Cerebellar nuclear complex (tissue), 1 donor: ENCODE data around the gene LRIT2.

Experiments
- DNase-seq, 2 experiments: peaks; one replicate each; lab custom pipeline; 2025; lab: John Stamatoyannopoulos, UW

Gene LRIT2, protein sequence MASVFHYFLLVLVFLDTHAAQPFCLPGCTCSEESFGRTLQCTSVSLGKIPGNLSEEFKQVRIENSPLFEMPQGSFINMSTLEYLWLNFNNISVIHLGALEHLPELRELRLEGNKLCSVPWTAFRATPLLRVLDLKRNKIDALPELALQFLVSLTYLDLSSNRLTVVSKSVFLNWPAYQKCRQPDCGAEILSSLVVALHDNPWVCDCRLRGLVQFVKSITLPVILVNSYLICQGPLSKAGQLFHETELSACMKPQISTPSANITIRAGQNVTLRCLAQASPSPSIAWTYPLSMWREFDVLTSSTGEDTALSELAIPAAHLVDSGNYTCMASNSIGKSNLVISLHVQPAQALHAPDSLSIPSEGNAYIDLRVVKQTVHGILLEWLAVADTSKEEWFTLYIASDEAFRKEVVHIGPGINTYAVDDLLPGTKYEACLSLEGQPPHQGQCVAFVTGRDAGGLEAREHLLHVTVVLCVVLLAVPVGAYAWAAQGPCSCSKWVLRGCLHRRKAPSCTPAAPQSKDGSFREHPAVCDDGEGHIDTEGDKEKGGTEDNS

DNA sequence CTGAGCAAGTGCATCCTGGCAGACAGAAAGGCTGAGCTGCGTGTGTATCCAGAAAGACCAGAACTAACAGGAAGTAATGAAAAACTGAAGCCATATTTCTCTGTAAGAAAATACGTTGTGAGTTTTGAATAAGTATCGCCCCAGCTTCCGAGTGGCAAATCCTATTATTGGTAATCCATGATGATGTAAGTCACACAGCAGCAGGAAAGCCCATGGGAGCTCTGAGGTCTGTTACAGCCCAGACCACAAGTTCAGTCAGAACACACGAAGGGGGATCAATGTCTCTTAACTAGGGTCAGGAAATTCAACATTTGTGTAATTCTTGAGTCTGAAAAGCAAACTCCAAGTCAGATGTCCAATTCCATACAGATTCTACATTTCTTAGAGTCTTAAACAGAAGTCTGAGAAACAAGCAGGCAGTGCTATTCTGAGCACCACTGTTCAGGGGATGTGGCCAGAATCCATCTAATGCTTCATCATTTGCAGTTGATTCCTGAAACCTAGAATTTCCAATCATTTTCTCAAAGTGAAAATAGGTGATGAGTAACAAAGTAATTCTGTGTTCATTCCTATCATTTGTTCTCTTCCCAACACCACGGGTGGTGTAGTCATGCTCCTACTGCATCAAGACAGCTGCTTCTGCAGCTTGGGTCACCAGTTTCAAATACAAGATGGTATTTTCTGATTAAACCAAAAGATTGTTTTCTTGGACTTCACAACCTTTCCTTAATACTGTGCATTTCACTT is at the start of gene LRIT2:
Gene LRIT2 (minus strand): TSS at position 118 of the 747 bp plus-strand sequence. CDS start 24 bp downstream, at position 94.
- DNase-seq: no peak

DNA sequence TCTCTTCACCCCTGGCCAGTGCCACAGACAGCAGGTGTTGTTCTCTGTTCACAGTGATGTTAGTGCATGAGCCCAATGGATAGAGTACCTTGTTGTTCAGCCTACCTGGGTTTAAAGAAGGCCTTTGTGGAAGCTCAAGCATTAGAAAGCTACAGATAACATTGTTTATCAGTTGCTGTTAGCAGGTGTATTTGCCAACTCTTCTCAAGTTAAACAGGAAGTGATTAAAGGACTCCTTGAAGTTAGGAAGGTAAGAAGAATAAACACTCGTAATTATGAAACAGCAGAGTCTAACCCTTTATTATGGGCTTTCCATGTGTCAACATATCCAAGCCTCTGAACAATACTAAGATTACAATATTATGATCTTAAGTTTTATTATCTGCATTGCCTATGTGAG is 45.4 kb upstream of the LRIT2 start:
- no peak for DNase-seq

DNA sequence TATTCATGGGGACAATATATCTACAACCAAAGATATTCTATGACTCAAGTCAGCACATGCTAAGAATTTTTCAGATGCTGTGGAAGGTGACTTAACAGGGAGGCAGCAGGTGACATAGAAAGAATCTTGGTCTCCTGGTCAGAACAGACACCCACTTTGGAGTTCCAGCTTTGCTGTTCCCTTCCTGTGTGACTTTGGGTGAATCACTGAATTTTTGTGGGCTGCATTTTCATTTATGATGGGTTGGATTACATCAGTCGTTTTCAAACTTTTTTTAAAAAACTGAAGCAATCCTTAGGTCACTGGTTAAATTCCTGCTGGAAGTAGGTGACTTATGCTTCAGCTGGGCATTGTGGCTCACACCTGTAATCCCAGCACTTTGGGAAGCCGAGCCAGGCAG is 44.4 kb upstream of the LRIT2 start:
- DNase-seq: no peak

DNA sequence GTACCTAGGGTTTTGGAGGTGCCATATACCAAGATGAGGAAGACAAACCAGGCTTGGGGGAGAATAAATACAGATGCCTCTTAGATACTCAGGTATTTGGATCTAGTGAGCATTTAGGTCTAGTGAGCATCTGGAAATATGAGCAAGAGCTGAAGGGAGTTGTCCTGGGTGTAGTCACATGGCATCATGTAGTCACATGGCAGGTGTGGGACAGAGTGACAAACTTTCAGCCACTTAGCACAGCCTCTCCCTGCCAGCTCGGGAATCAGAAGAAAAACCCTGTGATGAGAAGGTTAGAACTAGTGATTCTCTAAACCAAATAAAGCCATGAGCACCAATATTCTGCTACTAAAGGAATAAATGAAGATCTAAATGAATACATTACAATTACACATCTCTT is 43.8 kb upstream of the LRIT2 start:
- no peak for DNase-seq

DNA sequence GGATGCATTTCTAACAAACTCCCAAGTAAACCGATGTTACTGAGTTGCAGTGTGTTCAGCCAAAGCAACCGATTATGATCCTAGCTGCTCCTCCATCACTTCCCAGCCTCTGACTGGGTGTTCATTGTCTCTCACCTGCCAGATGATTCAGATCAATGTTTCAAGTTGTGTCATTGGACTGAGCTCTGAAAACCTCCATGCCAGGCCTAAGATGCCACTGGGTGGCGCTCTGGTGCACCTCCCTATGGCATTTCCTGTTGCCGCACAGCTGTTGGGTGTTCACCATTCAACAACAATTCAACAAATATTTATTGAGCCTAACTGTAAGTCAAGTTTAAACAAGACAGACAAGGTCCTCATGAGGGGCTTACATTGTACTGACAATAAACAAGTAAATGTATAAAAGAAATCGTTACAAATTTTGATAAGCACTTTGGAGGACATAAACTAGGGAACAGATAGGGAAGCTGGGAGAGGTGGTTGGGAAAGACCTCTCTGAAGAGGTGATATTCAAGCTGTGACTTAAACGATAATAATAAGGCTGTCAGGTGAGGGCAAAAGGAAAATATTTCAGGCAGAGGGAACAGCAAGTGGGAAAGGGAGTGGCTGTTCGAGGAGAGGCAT is 42.3 kb upstream of the LRIT2 start:
- no peak for DNase-seq

DNA sequence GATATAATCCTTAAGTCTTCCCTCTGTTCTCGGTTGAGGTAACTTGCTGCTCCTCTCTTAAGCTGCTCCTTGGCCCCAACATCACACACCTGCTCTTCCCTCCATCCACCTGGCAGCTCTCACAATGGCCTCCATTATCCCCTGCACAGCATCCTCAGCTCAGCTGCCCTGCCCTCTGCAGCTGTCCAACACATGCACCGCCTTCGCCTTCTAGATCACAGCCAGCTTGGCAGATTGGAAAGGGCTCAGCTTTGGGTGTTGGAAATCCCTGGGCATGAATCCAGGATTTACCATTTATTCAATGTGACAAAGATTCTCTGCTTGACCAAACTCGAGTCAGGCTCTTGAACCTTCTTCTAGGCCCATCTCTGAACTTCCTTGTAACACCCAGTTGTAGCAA is 40.1 kb upstream of the LRIT2 start:
- DNase-seq: no peak

DNA sequence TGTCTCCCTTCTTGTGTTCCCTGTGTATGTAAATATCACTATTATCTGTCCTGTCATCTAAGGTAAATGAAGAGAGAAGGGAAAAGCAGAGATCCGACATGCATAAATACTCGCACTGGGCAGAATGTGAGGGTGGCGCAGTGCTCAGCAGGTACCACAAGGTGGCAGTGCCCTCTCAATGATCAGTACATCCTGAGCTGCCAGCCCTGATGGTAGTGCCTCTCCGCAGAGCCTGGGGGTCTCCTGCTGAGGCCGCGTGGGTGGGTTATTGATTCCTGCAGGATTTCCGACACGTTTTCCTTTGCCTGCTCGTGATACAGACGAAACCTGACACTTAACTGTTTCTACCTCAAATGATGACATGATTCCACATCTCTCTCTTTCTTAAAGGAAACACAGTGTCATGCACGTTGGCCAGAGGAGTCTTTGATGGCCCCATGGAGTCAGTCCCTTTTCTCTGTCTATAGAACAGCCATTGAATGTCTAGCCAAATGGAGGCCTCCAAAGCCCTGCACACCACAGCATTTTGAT is 39.3 kb upstream of the LRIT2 start:
- peak in 1 of 2 experiments; percentile 23 for DNase-seq

DNA sequence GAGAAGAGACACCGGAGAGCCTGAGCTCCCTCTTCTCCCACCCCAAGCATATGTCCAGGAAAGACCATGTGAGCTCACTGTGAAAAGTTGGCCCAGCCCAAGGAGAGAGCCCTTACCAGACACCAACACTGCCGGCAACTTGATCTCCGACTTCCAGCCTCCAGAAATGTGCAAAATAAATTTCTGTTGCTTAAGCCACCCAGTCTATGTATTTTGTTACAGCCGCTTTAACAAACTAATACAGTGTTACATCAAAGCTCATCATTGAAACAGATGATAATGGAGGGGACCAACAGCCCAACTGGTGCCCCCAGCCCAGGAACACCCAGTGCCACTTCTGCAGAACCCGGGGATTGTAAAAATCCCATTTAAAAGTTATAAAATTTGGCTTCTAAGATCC is 38.4 kb upstream of the LRIT2 start:
- DNase-seq: no peak

DNA sequence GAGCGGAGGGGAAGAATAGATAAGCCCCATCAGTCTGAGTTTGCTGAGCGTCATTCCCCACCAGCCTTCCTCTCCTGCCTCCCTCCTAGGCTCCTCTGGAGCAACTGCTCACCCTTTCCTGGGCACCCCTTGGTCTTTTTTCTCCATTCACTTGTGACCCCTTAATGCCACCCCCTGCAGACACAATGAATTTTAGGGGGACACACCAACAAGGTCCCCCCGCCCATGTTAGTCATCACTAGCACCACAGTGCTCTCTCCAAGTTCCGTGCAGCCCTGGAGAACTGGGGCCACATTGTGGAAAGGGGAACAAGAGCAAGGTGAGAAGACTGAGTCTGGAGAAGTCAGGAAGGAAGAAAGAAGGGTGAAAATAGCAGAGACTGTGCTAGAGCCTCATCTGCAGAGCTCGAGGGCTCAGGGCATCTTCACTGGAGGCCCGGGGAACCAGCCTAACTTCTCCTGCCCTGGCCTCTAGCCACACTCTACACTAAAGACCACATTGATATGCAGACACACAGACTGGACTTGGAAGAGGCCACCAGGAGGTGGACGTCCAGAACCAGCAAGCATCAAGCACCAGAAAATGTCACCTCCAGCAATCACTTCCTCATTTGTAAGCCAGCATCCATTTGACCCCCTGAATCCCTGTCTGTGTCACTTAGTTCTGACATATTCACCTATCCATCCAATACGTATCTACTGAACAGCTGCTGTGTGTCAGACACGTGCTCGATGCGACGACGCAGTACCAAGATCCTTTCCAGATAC is 37.0 kb upstream of the LRIT2 start:
- DNase-seq: no peak

DNA sequence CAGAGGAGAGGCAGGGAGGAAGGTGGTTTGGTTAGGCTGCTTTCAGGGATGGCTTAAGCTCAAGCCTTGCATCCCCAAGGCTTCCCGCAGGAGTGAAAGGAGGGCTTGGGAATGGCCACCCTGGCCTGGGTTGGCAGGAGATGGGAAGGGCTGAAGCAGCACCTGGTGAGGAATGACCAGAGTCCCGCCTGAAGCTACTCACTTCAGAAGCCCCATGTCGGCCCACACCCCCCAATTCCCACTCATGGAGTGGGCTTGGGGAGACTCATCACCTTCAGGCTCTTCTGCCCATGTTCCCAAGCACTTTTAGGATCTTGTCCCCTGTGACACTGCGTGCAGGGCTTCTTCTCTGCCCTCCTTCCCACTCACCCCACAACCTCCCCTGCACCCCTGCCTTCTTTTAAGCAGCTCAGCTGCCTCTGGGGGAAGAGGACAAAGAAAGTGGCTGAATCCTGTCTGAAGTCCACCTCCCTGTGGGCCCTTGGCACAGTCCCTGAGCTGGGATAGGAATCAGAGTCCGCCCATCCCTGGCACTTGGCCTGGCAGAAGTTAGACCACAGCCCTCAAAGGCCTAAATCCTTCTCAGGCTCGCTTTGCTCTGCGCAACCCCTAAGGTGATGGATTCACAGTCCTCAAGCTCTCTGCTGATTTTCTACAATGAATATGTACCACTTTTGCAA is 36.0 kb upstream of the LRIT2 start:
- no peak for DNase-seq

DNA sequence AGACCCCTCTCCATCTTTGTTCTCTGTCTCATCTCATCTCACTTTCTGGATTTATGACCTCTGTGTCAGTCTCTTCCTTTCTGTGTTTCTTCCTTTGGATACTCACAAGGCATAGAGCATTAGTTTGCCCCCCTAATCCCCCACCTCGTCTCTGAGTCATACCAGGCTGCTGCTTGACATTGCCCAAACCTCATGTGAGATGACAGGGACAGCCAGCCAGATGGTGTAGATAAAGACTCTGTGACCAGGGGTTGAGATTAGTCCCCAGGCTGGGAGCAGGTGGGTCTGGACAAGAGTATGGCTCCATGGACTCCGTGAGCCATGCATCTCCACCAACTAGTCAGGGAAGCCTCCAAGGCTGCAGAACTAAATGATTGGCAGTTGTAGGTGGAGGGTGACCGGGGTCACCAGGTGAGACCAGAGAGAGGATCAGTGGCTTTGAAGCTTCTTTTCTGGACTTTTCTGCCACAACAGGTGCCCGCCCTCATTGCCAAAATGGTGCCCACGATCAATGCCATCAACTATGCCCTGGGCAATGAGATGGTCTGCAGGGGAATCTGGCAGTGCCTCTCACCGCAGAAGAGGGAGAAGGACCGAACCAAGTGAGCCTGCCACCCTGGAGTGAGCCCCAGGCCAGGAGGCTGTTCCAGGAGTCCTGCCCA is 32.8 kb upstream of the LRIT2 start:
- no peak for DNase-seq

DNA sequence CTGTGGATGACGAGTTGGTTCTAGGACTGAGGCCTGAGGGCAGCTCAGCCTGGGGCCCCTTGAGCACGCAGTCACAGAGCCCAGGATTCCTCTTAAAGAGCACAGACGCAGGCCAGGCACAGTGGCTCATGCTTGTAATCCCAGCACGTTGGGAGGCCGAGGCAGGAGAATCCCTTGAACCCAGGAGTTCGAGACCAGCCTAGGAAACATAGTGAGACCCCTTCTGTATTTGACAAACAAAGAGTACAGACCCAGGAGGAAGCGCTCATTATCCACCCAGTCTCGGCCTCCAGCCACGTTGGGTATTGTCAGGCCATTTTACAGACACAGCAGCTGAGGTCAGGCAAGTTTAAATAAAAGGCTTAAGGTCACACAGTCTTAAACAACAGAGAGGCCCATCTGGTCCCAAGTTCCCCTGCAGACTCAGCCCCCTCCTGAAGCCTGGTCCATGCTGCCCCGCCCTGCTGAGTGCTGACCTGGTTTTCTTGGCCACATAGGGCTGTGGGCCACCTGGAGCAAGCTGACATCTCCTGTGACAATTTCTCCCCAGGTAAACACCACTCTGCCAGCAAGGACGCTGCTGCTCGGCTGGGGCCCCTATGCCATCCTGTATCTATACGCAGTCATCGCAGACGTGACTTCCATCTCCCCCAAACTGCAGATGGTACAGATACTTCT is 32.1 kb upstream of the LRIT2 start:
- no peak for DNase-seq

DNA sequence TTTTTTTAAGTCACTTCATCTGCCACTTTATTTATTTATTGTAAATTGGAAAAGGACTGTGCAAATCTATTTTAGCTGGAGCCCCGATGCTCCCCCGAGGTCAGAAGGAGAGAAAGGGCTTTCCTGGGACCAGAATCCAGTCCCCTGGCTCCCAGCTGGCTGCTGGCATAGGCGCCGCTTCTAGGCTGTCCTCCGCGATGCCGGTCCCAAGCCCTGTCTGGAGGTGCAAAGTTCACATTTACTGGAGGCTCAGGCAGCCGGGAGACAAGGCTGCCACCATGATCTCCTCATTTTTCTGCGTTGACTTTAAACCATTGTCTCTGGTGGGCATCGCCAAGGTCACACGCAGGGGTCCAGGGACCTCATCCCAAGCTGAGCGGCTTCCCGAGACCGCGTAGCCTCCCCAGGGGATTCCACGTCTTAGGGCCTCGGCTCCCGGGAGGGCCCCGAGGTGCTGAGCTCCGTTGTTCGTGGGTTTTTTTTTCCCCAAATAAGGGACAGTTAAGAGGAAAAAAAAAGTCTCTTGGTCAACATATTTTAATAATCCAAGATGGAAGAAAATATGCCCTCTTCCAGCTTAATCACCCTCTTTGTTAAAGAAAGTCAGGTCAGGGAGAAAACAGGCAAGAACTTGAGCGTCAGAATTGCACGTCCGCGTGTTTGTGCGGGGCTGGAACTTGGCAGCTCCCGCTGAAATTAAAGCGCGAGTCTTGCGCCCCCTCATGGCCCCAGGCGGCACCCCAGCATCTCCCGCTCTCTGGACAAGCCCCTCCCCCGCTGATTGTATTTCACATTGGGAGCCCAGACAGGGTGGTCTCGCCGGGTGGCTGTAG is 31.4 kb upstream of the LRIT2 start:
- DNase-seq: no peak

DNA sequence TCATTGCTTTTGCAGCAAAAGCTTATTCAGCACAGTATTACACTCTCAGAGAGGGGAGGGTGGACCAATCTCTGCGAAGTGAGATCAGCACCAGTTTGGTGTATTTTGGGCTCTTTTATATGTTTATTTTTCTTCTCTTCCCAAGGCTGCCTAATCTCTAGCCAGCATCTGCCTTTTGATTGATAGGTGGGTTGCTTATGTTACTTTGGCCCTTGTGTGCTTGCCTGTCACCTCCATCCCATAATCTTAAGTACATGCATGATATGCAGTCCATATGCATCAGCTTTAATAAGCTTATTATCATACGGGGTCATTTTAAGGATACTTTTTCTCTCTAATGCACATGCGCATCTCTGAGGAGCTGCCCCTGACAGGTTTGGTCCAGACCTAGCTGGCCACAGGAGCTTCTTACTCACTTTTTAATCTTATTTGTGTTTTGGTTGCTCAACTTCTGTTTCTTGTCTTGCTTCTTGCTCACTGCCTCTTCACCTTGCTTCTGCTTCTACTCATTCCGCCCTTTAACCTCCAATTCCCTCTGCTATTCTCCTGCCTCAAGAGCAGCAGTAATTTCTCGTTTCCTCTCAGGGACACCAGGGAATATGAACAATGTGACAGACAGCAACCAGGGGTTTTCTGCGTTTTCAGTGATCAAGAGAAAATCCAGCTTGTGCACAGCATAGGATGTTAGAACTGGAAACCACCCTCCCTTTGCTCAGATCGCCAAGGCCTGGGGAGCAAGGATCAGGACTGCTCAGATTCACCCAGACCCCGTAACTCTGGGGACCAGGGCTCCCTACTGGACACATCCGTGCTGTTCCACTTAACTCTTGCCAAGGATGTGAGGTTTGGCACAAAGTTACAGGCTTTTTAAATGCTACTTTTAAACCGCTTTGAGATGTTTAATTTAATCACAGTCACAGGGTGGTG is 29.5 kb upstream of the LRIT2 start:
- DNase-seq: no peak

DNA sequence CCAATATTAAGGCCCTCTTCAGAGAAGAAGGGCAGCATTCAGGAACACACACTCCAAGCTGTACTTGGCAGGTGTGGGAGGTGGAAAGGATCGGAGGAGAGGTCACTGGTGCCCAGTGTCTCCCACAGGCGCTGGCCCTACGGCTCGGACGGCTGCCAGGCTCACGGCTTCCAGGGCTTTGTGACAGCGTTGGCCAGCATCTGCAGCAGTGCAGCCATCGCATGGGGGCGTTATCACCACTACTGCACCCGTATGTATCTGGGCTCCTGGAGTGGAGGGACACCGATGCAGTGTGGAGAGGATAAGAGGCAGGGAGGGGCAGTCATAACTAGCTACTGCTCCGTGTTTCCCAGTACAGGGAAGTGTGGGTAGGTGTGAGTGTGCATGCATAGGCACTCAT is 23.4 kb upstream of the LRIT2 start:
- no peak for DNase-seq

DNA sequence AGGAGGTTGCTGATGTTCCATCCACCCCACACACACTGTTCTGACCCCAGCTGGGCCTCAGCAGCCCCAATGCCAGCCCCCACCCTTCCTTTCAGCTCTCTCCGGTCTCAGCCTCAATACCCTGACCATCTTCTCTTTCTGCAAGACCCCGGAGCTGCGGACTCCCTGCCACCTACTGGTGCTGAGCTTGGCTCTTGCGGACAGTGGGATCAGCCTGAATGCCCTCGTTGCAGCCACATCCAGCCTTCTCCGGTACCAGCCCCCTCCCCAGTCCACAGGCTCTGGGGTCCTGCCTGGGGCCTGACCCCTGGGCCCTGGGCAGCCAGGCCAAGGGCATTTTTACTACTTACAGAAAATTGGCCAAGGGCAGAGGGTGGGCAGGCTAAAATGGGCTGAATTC is 22.2 kb upstream of the LRIT2 start:
- no peak for DNase-seq

DNA sequence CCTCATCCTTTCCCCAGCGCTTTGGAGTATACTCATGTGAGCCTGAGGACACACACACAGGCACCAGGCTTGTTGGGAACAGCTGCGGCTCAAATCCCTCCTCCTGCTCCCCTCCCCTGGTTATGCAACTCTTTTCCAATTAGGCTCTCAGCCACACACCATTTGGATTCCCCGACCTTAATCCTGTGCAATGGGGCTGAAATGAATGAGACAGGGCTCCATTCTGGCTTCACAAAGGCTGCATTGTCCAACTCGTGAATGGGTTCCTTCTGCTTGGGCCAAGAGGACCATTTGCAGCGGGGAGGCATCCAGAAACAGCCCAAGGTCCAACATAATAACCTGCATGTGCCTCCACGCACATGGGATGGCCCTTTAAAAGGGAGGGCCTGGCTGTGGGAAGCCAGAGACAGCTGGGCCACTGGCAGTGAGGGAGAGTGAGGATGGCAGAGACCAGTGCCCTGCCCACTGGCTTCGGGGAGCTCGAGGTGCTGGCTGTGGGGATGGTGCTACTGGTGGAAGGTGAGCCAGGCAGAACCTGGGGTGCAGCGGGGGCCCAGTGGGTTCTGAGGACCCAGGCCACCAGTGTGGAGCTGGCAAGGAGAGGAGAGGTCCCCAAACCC is 19.4 kb upstream of the LRIT2 start, which contains the start of gene RGR:
Gene RGR (plus strand): TSS at position 403 of the 620 bp plus-strand sequence. CDS start 38 bp downstream, at position 441.
- peak; percentile 85 to 96 for DNase-seq
